Sigmoid colon (tissue), 4 donors: ENCODE data around the gene PPFIBP1.

Experiments used
- EP300 ChIP-seq, 4 donors: sonication (generic); formaldehyde crosslinking; IDR thresholded peaks; one replicate each; pipeline ENCODE4 v1.6.1; 2017; ENCODE audit warnings: antibody characterized with exemption in 4 of 4
- POLR2A ChIP-seq, 2 donors: fragments of 450-650 bp; IDR thresholded peaks; one replicate each; pipeline ENCODE4 v1.6.1; 2016; ENCODE audit warnings: antibody characterized with exemption in 2 of 2, mild to moderate bottlenecking in 2 of 2, moderate library complexity in 2 of 2
- POLR2AphosphoS5 ChIP-seq, 4 donors: sonication (generic); formaldehyde crosslinking; IDR thresholded peaks; one replicate each; pipeline ENCODE4 v1.6.1; 2017; ENCODE audit warnings: antibody characterized with exemption in 4 of 4
- TF ChIP-seq, protein P1 (sequence below), 4 experiments: fragments of 450-650 bp in 3 of 4; fragments of 200-600 bp in 1 of 4; IDR thresholded peaks; one replicate each; pipeline ENCODE4 v1.5.1; 2016 to 2019; ENCODE audit warnings: antibody characterized with exemption in 4 of 4, mild to moderate bottlenecking in 3 of 4, moderate library complexity in 2 of 4

DNA sequence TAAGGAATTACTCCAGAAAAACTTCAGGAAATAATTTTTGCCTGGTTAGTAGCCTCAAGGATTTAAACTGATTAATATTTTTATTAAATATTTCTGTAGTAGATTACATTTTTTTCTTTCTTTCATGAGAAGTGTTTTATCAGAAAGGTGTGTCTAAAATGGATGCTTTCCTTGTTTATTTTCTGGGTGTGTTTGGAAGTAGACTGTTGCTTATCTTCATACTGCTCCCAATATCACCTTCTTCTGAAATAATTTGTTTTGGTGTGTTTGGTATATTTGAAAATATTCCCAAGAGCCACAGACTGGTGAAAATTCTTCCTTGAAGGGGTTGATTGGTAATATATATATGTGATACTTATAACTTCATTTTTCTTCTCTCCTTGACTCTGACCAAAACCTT lies 162.1 kb downstream of the PPFIBP1 start:
- TF ChIP-seq POLR2A (IDR thresholded peaks at IDR 0.05) (no peak), POLR2AphosphoS5 (IDR thresholded peaks at IDR 0.05) (no peak), EP300 (IDR thresholded peaks at IDR 0.05) (no peak)
- TF ChIP-seq, protein P1, sequence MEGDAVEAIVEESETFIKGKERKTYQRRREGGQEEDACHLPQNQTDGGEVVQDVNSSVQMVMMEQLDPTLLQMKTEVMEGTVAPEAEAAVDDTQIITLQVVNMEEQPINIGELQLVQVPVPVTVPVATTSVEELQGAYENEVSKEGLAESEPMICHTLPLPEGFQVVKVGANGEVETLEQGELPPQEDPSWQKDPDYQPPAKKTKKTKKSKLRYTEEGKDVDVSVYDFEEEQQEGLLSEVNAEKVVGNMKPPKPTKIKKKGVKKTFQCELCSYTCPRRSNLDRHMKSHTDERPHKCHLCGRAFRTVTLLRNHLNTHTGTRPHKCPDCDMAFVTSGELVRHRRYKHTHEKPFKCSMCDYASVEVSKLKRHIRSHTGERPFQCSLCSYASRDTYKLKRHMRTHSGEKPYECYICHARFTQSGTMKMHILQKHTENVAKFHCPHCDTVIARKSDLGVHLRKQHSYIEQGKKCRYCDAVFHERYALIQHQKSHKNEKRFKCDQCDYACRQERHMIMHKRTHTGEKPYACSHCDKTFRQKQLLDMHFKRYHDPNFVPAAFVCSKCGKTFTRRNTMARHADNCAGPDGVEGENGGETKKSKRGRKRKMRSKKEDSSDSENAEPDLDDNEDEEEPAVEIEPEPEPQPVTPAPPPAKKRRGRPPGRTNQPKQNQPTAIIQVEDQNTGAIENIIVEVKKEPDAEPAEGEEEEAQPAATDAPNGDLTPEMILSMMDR (IDR thresholded peaks at IDR 0.05) = no peak
